ENCODE data around the gene MALSU1.

DNA sequence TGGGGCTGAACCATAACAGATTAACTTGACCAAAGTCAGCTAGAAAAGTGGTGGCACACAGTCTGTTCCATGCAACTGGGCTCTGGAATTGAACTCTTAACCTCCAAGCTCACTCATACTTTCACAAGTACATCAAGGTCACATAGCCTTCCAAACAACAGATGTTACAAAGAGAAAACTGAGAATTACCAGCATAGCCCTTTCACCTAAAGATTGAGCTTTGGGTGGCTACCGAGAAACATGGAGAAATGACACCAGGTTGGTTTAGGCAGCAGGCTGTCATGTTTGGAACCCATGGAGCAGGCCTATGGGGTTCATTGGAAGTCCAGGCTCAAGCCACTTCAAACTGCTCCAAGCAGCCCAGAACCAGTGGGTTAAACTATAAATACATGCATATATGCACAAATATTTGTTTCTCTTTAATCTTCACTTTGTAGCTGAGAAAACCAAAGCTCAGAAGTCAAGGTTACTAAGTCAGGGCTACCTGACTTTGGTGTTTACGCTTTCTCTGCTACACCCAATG lies 59.1 kb downstream of the MALSU1 start:
- TF ChIP-seq, protein P1, sequence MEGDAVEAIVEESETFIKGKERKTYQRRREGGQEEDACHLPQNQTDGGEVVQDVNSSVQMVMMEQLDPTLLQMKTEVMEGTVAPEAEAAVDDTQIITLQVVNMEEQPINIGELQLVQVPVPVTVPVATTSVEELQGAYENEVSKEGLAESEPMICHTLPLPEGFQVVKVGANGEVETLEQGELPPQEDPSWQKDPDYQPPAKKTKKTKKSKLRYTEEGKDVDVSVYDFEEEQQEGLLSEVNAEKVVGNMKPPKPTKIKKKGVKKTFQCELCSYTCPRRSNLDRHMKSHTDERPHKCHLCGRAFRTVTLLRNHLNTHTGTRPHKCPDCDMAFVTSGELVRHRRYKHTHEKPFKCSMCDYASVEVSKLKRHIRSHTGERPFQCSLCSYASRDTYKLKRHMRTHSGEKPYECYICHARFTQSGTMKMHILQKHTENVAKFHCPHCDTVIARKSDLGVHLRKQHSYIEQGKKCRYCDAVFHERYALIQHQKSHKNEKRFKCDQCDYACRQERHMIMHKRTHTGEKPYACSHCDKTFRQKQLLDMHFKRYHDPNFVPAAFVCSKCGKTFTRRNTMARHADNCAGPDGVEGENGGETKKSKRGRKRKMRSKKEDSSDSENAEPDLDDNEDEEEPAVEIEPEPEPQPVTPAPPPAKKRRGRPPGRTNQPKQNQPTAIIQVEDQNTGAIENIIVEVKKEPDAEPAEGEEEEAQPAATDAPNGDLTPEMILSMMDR (IDR thresholded peaks at IDR 0.05), result no peak
- TF ChIP-seq POLR2A (IDR thresholded peaks at IDR 0.05), result no peak
